GM12892 (cell line): ENCODE measurements around the gene ZNF627.

ENCODE experiments used
- POLR2A ChIP-seq: IDR thresholded peaks from 2 replicates; pipeline ENCODE4 v1.6.1; 2011; ENCODE audit warnings: low read depth, low read length, control low read depth
- TAF1 ChIP-seq: IDR thresholded peaks from 2 replicates; pipeline ENCODE4 v1.6.1; 2011; ENCODE audit warnings: low read depth, mild to moderate bottlenecking, control low read depth, low read length, borderline replicate concordance

DNA sequence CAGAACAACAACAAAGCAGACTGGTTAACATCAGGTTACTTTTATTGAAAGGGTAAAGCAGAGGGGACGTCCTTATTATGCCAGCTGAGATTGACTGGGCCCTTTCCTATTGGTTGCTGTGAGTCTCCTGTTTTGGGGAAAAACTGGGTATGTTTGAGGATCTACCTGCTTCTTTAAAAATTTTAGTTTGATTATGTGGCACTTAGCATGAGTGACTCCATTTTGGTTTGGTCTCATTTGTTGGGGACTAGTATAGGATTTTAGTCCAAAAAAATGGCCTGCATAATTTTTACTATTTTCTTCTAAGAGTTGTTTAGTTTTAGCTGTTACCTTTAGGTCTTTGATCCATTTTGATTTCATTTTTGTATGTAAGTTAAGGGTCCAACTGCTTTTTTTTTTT is 14.4 kb downstream of the ZNF627 start:
- no peak for TF ChIP-seq POLR2A
- TF ChIP-seq TAF1: no peak
